OCI-LY7 (cell line): ENCODE results near the gene KHSRP. TPM values are rescaled to one million over a fixed set of nuclear protein-coding genes. Genes with fewer than 3 reads are reported as not detected.

Experiments
- BruUV-seq: library from RNA; stranded (reverse); fragments of 400-500 nt; replicated peaks from 2 replicates; lab custom pipeline; 2021; lab: Mats Ljungman, UMichigan
- CTCF ChIA-PET: fragments of 300-600 bp; sonication (Branson Sonifier 250); formaldehyde crosslinking; loops from one replicate; lab custom pipeline; 2022; ENCODE audit warnings: antibody characterized with exemption; ENCODE audit not compliant: unreplicated experiment; lab: Charles Lee
- POLR2A ChIA-PET: fragments of 300-600 bp; sonication (Branson Sonifier 250); formaldehyde crosslinking; loops from one replicate; lab custom pipeline; 2022; ENCODE audit warnings: antibody characterized with exemption; lab: Charles Lee
- DNase-seq: peaks from one replicate; pipeline ENCODE4 v3.0.0-alpha.2; 2015; ENCODE audit warnings: low spot score
- H2AFZ ChIP-seq: fragments of 200-600 bp; sonication (generic), shearing (Covaris generic); 2 replicates; pipeline ENCODE4 v1.6.1; 2014; ENCODE audit warnings: mild to moderate bottlenecking, antibody characterized with exemption, low read length, moderate library complexity
- H3K27ac ChIP-seq: fragments of 200-600 bp; sonication (generic); 2 replicates; pipeline ENCODE4 v1.5.1; 2014; ENCODE audit warnings: mixed run types, low read depth, mild to moderate bottlenecking, moderate library complexity, low read length, inconsistent platforms; ENCODE audit not compliant: poor library complexity, severe bottlenecking
- H3K36me3 ChIP-seq: fragments of 200-600 bp; sonication (generic); 2 replicates; pipeline ENCODE4 v1.6.1; 2014; ENCODE audit warnings: mild to moderate bottlenecking, antibody characterized with exemption, low read length, moderate library complexity, mixed read lengths; ENCODE audit not compliant: insufficient read depth
- H3K4me1 ChIP-seq: fragments of 200-600 bp; sonication (generic); 2 replicates; pipeline ENCODE4 v1.5.1; 2014; ENCODE audit warnings: mild to moderate bottlenecking, low read length; ENCODE audit not compliant: insufficient read depth, poor library complexity, severe bottlenecking
- H3K4me2 ChIP-seq: fragments of 200-600 bp; sonication (generic); 2 replicates; pipeline ENCODE4 v1.6.1; 2014; ENCODE audit warnings: mild to moderate bottlenecking, low read length
- H3K4me3 ChIP-seq: fragments of 200-600 bp; sonication (generic); 2 replicates; pipeline ENCODE4 v1.5.1; 2014; ENCODE audit warnings: mild to moderate bottlenecking, low read depth, low read length; ENCODE audit not compliant: poor library complexity, severe bottlenecking
- H3K79me2 ChIP-seq: fragments of 200-600 bp; sonication (generic); 2 replicates; pipeline ENCODE4 v1.6.1; 2016; ENCODE audit warnings: low read depth, mild to moderate bottlenecking, low read length, moderate library complexity, mixed read lengths; ENCODE audit not compliant: insufficient read depth
- H3K9me2 ChIP-seq: fragments of 200-600 bp; sonication (generic); 2 replicates; pipeline ENCODE4 v1.6.1; 2016; ENCODE audit warnings: mild to moderate bottlenecking, low read length, mixed read lengths; ENCODE audit not compliant: insufficient read depth
- H3K9me3 ChIP-seq: fragments of 200-600 bp; sonication (generic); 2 replicates; pipeline ENCODE4 v1.6.1; 2014; ENCODE audit warnings: mild to moderate bottlenecking, mixed run types, low read length, mixed read lengths
- H4K20me1 ChIP-seq: fragments of 200-600 bp; sonication (generic); 2 replicates; pipeline ENCODE4 v1.6.1; 2014; ENCODE audit warnings: mild to moderate bottlenecking, antibody characterized with exemption, low read length, moderate library complexity, mixed read lengths; ENCODE audit not compliant: insufficient read depth
- CTCF ChIP-seq: fragments of 200-600 bp; sonication (generic); conservative IDR thresholded peaks from 2 replicates; pipeline ENCODE4 v1.5.1; 2014; ENCODE audit warnings: mild to moderate bottlenecking, antibody characterized with exemption, low read length, moderate library complexity, mixed read lengths
- EZH2phosphoT487 ChIP-seq: fragments of 200-600 bp; sonication (generic); IDR thresholded peaks from 2 replicates; pipeline ENCODE4 v1.6.1; 2018; ENCODE audit warnings: low read depth, borderline replicate concordance, mild to moderate bottlenecking, mixed run types, antibody characterized with exemption, low read length, moderate library complexity, mixed read lengths
- intact Hi-C: fragments of 100-400 bp; cut with micrococcal nuclease; formaldehyde crosslinking; loops from one replicate; pipeline ENCODE4 v1.10.0; 2022; ENCODE audit not compliant: unreplicated experiment
- total RNA-seq, 2 experiments: library from RNA; depleted of rRNA in 1 of 2; stranded (reverse); fragments of >200 nt in 1 of 2; shearing (Covaris generic) in 1 of 2; gene quantifications; 2 replicates each; pipeline ENCODE4 v1.2.3, GENCODE V29; 2014 to 2022

Gene KHSRP
- total RNA-seq, 2 experiments from 2014 or later = 255 to 499 TPM

GRCh38 chr19:6455924-6456323, 31.3 kb upstream of the KHSRP start:
- no peak overlapping the region for H3K4me3 ChIP-seq
- no peak overlapping the region for H2AFZ ChIP-seq
- H3K4me1 ChIP-seq = peaks cover 15% of the 10 kb centered on the region
- peaks cover 65% of the 10 kb centered on the region for H3K36me3 ChIP-seq
- TF ChIP-seq CTCF (no peak), EZH2phosphoT487 (no peak)
- no peaks in the 10 kb centered on the region for H3K9me2 ChIP-seq
- no peak for DNase-seq
- H4K20me1 ChIP-seq = no peaks in the 10 kb centered on the region
- peaks cover 25% of the 10 kb centered on the region for H3K9me3 ChIP-seq
- no peak overlapping the region for H3K4me2 ChIP-seq
- POLR2A ChIA-PET = interaction anchor here (0.7 kb wide), 1 partner anchor 28 kb away, joined by 3 read pairs; no protein-coding TSS in a partner anchor
- CTCF ChIA-PET = no interaction called here
- intact Hi-C loops = no loop called here
- no TSS peak for BruUV-seq
- H3K79me2 ChIP-seq = peaks cover 13% of the 10 kb centered on the region; the same call in 1 of the 2 replicates
- H3K27ac ChIP-seq = no peak overlapping the region

GRCh38 chr19:6453951-6454565, 29.4 kb upstream of the KHSRP start:
- POLR2A ChIA-PET = no interaction called here
- no peaks in the 10 kb centered on the region for H4K20me1 ChIP-seq

More at GRCh38 chr19:6453951-6454565, 29.4 kb upstream of the KHSRP start:
- peaks cover 77% of the 10 kb centered on the region for H3K36me3 ChIP-seq
- no TSS peak for BruUV-seq
- CTCF ChIA-PET = no interaction called here
- peak; percentile 54 for DNase-seq
- H2AFZ ChIP-seq = no peak overlapping the region
- H3K4me3 ChIP-seq = no peak overlapping the region
- H3K4me1 ChIP-seq = peaks cover 15% of the 10 kb centered on the region
- no peak overlapping the region for H3K4me2 ChIP-seq
- peaks cover 10% of the 10 kb centered on the region; the same call in 1 of the 2 replicates for H3K79me2 ChIP-seq
- no peak for TF ChIP-seq EZH2phosphoT487
- no peak for TF ChIP-seq CTCF
- intact Hi-C loops = no loop called here
- H3K27ac ChIP-seq = no peak overlapping the region
- peaks cover 25% of the 10 kb centered on the region for H3K9me3 ChIP-seq
- H3K9me2 ChIP-seq = no peaks in the 10 kb centered on the region
